Stimulated activated naive CD4-positive, alpha-beta T cell treated with Interleukin-2 at 50 U/mL for 16 hours (primary cell): ENCODE results near the gene CSTF2.
"Not testable (repeated sequence)": the region's sequence is repeated elsewhere in the genome, so short reads cannot be mapped to it uniquely, and the experiment has no call there.

ENCODE experiments used
- DNase-seq: peaks from one replicate; lab custom pipeline; 2025; lab: John Stamatoyannopoulos, UW

The CSTF2 gene, protein sequence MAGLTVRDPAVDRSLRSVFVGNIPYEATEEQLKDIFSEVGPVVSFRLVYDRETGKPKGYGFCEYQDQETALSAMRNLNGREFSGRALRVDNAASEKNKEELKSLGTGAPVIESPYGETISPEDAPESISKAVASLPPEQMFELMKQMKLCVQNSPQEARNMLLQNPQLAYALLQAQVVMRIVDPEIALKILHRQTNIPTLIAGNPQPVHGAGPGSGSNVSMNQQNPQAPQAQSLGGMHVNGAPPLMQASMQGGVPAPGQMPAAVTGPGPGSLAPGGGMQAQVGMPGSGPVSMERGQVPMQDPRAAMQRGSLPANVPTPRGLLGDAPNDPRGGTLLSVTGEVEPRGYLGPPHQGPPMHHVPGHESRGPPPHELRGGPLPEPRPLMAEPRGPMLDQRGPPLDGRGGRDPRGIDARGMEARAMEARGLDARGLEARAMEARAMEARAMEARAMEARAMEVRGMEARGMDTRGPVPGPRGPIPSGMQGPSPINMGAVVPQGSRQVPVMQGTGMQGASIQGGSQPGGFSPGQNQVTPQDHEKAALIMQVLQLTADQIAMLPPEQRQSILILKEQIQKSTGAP

DNA sequence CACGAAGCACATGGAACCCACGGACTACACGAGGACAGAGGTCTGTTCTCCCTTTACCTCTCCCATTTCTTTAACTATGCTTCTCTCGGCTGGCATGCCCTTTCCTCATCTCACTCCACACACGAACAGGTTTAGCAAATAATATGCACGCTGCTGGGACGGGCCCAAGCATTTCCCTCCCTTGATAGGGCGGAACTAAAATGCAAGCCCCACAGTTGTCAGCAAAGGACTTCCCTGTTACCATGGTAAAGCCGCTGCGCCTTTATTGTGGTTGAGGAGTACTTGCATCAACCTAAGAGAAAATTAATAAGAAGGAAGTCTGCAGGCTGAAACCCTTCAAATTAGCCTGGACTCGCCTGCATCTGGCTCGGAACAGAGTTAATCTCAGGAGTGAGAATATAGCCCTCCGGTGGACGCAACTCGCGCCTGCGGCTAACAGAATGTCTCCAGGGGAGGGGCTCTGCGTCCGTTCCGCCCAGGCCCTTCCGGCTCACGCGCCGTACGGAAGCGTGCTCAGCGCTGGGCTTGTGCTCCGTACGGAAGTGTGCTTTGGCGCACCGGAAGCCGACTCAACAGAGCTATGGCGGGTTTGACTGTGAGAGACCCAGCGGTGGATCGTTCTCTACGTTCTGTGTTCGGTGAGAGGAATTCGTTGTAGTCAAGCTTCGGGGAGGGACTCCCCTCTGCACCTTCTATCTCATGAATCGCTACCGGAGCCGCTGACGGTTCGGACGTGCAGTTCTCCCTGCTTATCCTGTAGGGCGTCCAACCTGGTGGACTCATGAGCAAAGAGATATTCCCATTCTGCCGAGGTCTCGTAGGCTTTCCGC is at the start of gene CSTF2:
CSTF2 (plus strand) TSS at position 555 of the 830 bp plus-strand sequence; CDS start at position 581, 26 bp downstream.
- DNase-seq, result peak; percentile 80

DNA sequence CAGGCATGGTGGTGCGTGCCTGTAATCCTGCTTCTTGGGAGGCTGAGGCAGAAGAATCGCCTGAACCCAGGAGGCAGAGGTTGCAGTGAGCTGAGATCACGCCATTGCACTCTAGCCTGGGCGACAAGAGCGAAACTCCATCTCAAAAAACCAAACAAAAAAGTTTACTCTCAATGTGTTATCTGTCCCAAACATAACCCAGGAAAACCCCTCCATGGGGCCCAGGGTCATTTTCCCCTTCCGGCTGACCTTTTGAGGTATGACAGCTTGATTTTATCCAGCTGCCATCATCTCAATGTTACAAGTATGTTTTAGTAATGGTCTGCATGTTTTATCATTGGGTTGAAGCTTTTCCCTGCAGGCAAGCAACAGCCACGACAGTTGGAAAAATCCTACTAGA is 23.8 kb upstream of the CSTF2 start:
- not testable (repeated sequence) for DNase-seq

DNA sequence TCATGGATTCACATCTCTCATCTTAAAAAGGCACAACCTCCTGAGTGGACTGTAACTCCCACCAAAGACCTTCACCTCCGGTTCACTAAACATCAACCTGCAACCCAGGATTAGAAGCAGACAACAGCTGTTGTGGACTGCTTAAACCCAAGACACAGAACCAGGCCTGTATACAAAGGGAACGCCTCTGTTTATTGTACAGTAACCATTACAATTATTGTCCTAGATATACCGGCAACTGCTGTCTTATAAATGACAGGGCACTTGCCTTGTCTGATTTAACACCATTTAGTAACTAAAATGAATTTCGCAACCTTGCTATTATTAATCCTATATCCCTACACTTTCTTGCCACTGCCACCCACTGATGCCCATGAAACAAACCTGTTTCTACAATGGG is 22.8 kb upstream of the CSTF2 start:
- no peak for DNase-seq

DNA sequence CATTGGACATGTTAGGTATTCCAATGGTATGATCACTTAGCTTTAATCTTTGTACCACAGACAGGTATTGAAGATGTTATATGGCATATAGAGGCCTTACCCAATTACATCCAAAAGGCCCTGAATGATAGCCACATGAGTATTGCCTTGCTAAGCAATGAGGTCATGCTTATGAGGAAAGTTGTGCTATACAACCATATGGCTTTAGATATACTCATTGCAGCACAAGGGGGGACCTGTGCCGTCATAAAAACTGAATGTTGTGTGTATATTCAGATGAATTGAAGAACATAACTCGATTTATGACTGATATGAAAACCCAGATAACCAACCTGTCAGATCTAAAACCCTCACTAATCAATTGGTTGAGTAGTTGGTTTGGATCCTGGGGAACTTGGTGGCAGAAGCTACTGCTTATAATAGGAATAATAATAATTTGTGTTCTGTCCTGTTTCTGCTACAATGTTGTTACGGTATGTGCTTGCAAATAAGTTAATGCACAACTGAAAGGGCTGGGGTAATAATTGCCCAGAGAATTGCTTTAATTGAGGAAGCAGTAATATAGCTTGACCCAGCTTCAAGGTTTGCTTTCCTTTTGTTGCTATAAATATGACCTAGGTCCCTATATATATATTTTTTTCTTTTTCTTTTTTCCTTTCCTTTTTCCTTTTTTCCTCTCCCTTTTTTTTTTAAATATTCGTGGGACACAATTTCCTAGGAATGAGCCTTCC is 21.5 kb upstream of the CSTF2 start:
- DNase-seq, result no peak

DNA sequence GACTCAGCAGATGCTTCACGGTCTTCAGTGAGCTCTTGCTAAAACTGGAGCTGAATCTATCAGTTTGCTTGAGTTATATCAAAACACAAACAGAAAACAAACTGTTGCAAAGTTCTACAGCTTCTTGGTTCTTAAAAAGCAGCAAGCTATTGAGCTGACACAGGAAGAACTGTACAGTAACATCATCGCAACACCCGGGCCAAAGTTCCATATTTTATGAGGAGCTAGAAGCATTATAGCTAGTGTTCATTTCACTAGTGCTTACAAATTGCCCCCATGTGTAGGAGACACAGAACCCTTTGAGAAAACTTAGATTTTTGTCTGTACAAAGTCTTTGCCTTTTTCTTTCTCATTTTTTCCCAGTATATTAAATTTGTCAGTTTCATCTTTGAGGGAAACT is 17.3 kb upstream of the CSTF2 start:
- no peak for DNase-seq

DNA sequence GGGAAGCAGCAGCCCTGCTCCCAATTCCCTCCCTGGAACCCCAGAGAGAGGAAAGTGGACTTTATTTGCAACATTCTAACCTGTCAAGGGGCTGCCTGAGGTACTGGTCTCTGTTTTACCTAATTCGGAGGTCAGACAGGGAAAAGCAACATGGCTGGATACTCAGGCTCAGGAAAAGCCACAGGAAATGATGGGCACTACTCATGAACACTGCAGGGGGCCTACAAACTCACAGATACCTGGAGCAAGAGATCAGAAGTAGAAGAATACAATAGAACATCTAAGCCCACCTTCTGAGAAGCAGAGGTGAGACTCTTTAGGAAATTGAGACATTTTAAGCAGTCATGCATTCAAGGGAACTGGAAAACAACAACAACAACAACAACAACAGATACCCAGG is 15.4 kb upstream of the CSTF2 start:
- no peak for DNase-seq

DNA sequence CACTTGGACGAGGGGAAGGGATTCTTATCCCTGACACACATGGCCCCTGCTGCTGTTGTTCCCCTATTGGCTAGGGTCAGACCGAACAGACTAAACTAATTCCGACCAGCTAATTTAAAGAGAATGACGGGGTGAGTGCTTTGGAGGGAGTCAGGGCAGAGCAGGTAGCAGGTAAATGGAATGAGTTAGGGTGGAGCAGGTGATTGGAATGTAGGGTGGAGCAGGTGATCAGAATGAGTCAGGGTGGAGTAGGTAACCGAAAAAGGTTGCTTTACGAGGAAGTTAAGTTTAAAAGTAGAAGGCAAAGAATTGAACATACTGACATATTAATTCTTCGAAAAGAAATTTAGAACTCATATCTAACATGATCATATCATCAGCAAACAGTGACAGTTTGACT is 11.9 kb upstream of the CSTF2 start:
- DNase-seq, result not testable (repeated sequence)

DNA sequence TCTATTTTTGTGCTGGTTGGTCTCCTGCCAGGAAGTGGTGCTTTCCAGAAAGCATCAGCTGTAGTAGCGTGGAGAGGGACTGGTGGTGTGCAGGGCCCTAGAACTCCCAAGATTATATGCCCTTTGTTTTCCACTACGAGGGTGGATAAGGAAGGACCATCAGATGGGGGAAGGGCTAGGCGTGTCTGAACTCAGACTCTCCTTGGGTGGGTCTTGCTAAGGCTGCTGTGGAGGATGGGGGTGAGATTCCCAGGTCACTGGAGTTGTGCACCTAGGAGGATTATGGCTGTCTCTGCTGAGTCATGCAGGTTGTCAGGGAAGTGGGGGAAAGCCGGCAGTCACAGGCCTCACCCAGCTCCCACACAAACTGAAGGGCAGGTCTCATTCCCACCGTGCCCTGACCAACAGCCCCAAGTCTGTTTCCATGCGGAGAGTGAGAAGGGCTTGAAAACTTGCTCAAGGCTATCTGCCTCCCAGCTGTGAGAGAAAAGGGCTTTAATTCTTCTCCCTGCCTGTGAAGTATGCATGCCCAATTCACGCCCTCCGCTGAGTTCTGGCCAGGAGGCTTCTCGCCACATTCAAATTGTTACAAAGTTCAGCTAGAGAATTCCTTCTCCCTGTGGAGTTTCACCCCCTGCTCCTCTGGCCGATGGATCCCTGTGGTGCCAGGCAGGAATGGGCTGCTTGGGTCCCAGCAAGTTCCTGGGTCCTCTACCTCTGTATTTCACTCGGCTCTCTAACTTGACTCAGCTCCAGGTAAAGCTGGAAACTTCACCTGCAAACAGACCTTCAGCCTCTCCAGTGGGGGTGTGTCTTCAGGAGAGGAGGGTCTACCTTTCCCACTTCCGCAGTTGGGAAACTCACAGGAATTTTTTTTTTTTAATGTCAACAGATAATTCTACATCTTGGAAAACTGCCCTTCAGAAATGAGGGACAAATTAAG is 7.7 kb upstream of the CSTF2 start:
- no peak for DNase-seq

DNA sequence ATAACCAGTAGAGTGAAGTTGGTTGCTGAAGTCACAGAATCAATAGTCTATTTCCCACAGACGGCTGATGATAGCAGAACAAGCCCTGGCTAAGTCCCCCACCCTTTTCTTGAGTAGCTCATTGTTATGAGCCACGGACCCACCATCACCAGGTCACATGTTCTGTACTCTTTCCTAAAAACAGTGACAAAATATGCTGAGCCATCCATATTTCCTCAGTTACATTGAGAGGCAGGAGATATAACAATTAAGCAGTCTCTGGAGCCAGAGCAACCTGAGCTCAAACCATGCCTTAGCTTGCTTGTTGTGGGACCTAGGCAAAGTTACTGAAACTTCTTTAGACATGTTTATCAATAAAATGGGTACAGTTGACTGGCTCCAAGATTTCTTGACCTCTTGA is 2.9 kb upstream of the CSTF2 start:
- DNase-seq, result no peak

DNA sequence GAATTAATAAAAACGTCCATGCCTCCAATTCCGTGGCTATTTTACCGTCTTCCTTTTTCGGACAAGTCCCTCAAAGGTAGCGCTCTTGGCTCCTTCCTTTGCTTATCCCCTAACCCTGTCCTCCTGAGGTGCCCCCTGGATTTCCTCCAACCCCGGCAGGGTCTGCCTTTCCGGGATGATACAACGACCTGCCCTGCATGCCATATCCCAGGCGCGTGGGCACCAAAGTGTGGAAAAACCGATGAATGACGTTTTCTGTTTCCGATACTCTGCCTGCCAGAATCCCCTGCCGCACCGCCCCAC is 706 bp upstream of the CSTF2 start:
- no peak for DNase-seq

DNA sequence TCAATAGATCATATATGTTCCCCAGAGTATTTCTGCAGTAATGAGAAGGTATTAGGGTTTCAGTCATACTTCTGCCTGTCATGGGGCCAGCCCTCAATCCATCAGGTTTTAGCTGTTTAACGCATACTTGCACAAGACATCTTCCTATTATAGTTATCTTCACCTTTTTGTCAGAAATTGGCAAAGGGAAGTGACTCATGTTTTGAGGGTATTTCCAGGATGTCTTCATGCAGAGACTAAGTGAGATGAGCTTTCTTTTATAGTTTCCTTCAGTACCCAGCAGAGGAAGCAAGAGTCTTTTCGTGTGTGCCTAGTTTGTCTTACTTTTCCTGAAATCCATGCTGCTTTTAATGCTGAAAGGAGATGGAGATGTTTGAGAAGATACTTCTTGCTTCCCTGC is 9.5 kb downstream of the CSTF2 start:
- DNase-seq, result peak; percentile 3

DNA sequence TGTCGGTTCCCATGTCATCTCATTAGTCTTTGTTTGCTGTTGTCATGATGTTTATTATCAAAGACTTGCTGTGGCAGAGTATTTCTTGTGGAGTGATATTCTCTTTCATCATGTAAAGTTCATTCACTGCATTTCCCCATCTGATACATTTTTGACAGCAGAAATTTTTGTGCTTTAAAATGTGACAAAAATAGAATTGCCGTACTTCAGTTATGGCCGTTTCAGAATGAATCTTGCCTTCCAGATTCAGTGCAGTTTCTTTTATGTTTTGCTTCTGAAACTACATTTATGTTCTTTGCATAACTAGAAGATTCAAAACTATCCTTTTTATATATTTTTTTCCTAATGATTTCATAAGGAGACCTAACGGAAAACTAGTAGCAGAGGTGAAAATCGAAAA is 10.0 kb downstream of the CSTF2 start:
- no peak for DNase-seq

DNA sequence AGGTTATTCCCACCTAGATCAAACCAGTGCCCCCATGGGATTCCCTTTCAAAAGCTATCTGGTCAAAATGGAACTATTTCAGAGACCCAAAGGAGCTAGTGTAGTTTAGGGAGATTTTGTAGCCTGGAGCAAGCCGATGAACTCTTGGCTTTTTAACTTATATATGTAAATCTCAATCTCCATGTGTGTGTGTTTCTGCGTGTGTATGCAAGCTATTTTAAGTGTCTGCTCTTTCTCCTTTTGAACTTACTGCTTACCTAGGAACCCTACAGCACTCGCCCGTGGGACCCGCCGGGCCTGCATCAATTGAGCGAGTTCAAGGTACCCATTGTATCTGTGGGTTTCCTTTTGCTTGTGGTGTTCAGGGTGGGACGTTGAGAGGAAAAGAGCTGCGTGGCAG is 10.4 kb downstream of the CSTF2 start:
- no peak for DNase-seq

DNA sequence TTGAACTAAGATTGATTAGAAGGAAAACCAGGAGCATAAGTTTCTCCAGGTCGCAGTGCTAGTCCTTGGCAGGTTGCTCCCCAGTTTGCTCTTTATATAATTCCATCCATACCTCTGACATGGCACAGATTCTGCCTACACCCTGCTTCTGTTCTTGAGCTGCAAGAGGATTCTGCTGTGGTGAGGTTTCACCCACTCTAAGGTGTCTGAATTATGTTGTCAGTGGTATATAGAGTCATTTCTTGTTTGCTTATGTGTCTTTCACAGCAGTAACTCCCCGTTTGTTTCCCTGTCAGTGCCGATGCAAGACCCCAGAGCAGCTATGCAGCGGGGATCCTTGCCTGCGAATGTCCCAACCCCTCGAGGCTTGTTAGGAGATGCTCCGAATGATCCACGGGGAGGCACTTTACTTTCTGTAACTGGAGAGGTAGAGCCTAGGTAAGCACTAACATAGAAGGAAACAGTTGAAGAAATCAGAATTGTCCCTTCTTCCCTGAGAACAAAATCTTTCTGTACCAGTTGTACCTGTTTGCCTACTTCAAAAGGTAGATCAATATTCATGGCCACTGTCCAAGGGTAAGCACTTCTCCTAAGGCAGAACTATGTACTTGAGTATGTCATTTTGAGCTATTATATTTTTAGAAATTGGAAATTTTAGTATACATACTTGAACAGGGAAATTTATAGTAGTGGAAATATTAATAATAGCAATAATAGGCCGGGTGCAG is 11.2 kb downstream of the CSTF2 start:
- DNase-seq, result no peak

DNA sequence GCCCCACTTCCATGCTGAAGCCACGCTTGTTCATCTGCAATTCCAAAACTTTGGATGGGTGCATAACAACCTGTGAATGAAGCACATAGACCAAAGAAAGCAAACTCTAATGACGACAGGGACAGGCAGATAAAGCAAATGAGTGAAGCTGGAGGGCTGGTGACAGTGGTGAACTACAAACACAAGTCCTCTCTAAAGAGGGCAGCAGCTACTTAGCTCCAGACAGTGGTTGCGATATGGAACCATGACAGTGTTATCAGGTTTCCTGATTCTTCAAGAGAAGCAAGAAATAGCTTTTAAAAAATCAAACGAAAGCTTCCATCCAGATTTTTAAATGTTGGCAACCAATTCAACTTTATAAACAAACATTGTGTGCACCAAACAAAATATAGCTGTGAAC is 30.1 kb downstream of the CSTF2 start:
- DNase-seq, result no peak

DNA sequence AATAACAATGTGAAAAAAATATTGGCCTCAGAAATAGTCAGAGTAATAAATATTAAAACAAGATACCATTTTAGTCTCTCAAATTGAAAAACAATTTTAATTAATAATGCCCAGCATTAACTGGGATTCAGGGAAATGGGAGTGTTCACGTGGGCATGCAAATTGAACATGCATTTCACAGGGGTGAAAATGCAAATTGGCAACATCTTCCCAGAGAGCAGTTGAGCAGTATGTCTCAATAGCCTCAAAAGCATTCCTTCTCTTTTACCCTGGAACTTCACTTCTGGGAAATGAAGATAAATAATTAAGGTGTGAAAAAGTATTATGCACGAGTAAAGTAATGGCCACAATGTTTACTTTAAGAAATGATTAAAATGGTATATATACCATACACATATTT is 32.6 kb downstream of the CSTF2 start:
- no peak for DNase-seq

DNA sequence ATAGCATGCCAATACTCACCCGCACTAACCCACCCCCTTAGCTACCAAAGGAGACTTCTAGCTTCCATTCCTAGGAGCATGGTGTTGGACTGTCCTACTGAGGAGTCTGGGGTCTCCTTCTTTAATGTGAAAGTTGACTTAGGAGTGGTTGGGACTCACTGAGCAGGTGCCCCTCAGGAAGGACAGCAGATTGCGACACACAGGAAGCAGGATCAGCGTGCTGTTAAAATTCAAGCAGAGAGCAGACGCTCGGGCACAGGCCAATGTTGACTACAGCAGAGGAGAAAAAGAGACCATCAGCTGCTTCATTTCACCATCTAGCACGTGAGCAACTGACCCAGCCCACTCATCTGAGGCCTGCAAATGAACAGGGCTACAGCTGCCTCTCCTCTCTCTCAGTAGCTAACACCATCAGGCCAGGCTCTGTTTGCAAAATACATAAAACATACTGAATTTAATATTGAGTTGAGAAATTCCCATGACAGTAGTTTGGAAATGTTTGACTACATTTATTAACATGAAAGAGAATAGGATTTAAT is 43.2 kb downstream of the CSTF2 start:
- DNase-seq, result no peak

DNA sequence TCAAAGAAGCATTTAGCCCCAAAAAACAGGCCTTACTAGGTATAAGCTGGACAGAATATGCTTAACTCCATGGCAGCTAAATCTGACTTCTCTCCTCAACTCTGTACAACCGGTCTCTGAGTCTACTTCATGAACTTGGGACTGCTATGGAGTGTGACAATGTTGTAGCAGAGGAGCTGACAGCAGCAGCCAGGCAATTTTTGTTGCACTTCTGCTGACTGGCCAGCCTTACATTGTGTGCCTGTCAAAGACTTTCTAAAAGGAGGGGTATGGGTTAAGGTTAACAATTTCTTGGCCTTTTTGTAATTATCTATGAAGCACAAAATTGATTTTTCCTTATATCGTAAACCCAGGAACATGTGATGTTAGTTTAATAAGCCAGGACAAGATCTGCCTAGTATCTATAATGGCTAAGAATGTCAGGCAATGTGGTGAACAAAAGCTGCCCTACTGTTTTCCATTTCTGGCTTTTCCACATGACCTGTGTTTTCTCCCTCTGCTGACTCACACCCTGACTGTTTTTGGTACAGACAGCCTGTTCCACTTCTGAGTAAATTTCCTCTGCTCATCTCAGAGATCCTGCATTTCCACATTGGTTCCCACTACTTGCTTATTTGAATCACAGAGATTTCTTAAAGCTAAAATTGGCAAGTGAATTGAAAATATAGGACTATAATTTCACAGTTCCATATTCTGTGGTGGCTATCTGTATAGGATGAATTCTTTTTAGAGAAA is 44.6 kb downstream of the CSTF2 start:
- no peak for DNase-seq

DNA sequence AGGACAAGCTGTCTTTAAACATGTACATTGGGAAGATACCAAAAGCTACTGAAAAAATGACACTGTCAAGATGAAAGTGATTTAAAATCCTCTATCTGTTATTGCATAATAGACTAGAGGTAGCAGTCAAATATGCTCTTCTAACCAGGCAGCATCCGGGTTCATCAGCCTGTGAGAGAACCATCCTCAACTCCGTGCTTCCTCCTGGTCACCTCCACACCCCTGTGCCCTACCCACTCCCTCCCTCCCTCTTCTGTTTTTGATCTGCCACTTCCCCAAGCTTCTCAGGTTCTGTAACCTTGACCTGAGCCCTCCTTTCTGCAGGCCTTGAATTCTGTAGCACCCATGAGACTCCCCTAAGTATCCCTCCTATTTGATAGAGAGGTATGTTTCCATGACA is 48.1 kb downstream of the CSTF2 start:
- DNase-seq, result no peak

DNA sequence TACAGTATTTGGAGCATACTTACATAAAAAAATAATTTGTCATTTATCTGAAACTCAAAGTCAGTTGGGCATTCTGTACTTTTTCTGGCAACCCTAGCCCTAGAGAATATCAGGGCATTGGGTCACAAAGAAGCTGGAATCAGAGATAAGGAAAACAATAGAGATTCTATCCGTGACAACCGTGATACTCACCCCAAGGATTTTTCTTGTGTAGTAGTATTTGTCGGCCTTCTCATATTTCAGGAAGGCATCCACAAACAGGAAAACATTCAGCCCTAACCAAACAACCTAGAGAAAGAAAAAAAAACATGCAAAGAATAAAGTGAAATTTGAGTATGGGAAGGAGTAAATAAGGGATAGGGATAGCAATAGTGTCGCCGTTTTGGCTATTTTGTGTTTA is 50.3 kb downstream of the CSTF2 start:
- no peak for DNase-seq
